Spleen (tissue), 7 donors: Measurements from ENCODE around the gene SLC35D1.

Experiments used
- CTCF ChIP-seq, 11 experiments: fragments of 200-600 bp in 7 of 11; fragments of 450-650 bp in 4 of 11; sonication (generic) in 4 of 11; IDR thresholded peaks in 8 of 11; conservative IDR thresholded peaks in 3 of 11; 1 replicate in 7 of 11; 2 replicates in 4 of 11; pipeline versions ENCODE4 v1.4.0 to v1.8.0; 2016 to 2021; ENCODE audit warnings: antibody characterized with exemption in 11 of 11, inconsistent platforms in 4 of 11, mild to moderate bottlenecking in 1 of 11
- POLR2A ChIP-seq, 3 donors: fragments of 450-650 bp; IDR thresholded peaks; one replicate each; pipeline ENCODE4 v1.5.1; 2017; ENCODE audit warnings: antibody characterized with exemption in 3 of 3, mild to moderate bottlenecking in 1 of 3
- POLR2AphosphoS5 ChIP-seq, 3 donors: sonication (generic); formaldehyde crosslinking; IDR thresholded peaks; one replicate each; pipeline ENCODE4 v1.5.1; 2017; ENCODE audit warnings: antibody characterized with exemption in 3 of 3
- donor health status: DM: no; HTN: no; CAD: no; lungs with moderate emphysema.
- donor health status: DM: no; HTN: no; CAD: no.
- donor health status: DM: no; HTN: no; CAD: no.

GRCh38 chr1:66996018-66996682 is 57.8 kb downstream of the SLC35D1 start:
- peak; percentile 44 to 78 (median 65) for TF ChIP-seq CTCF (IDR thresholded peaks at IDR 0.05 in 8 of 11, conservative IDR thresholded peaks at IDR 0.05 in 3 of 11)
- no peak for TF ChIP-seq POLR2A (IDR thresholded peaks at IDR 0.05)
- TF ChIP-seq POLR2AphosphoS5 (IDR thresholded peaks at IDR 0.05), result no peak
